Measurements from ENCODE around the gene SLC26A8.
A peak's percentile ranks its signal among the peaks of the same experiment; 100 is the strongest.
"Not testable (repeated sequence)": the region's sequence is repeated elsewhere in the genome, so short reads cannot be mapped to it uniquely, and the experiment has no call there.

SLC26A8 gene

DNA sequence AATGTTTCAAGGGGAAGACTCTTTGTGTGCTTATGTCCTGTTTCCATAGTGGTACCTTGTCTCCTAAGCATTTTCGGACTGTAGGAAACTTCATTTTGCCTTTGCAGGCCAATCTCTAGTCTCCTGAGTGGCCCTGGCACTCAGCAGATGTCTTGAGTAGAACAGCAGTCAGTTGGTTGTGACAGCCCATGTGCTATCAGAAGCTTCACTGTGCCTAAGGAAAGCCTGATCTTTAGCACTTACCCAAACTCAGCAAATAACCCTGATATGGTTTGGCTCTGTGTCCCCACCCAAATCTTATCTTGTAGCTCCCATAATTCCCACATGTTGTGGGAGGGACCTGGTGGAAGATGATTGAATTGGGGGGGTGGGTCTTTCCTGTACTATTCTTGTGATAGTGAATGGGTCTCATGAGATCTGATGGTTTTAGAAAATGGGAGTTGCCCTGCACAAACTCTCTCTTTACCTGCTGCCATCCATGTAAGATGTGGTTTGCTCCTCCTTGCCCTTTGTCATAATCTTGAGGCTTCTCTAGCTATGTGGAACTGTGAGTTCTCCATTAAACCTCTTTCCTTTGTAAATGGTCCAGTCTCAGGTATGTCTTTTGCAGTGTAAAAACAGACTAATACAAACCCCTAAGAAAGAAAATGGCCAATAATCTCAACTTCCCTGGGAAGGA, 87.6 kb downstream of the SLC26A8 start:
- DNase-seq = no peak

DNA sequence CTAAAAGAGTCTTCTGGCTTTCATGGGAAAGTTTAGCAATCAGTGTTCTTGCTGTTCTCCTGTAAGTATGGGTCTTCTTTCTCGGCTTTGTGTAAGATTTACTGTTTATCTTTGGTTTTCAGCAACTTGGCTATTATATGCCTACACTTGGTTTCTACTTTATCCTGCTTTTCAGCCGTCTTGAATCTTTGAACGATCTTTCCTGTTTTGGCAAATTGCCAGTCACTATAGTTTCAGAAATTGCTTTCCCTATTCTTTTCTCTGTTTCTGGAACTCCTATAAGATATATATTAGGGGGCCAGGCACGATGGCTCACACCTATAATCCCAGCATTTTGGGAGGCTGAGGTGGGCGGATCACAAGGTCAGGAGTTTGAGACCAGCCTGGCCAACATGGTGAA, 89.0 kb downstream of the SLC26A8 start:
- no peak for DNase-seq

DNA sequence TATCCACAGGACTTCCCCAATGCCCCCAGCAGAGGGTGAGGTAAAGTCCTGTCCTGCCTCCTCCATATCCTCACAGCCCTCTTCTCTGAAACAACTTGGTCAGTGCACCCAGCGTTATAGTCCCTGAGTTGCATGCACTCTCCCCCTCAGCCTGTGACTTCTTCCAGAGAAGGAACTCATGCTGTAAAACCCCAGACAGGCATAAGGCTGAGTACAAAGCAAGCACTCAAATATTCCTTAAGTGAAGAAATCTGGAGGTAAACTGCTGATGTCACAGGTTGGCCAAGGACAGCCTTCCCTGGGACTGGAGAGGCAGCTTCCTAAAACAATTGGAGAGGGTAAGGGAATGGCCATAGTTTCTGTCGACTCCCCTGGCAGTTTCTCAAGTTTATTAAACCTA, 90.6 kb downstream of the SLC26A8 start:
- DNase-seq = no peak

DNA sequence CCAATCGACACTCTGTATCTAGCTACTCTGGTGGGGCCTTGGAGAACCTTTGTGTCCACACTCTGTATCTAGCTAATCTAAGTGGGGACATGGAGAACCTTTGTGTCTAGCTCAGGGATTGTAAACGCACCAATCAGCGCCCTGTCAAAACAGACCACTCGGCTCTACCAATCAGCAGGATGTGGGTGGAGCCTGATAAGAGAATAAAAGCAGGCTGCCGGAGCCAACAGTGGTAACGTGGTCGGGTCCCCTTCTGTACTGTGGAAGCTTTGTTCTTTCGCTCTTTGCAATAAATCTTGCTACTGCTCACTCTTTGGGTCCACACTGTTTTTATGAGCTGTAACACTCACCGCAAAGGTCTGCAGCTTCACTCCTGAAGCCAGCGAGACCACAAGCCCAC, 92.6 kb downstream of the SLC26A8 start:
- not testable (repeated sequence) for DNase-seq

DNA sequence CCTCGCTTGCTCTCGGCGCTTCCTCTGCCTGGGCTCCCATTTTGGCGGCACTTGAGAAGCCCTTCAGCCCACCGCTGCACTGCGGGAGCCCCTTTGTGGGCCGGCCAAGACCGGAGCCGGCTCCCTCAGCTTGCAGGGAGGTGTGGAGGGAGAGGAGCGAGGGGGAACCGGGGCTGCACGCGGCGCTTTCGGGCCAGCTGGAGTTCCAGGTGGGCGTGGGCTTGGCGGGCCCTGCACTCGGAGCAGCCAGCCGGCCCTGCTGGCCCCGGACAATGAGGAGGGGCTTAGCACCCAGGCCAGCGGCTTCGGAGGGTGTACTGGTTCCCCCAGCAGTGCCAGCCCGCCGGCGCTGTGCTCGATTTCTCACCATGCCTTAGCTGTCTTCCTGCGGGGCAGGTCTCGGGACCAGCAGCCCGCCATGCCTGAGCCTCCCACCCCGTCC, 93.3 kb downstream of the SLC26A8 start:
- DNase-seq = peak; percentile 66

DNA sequence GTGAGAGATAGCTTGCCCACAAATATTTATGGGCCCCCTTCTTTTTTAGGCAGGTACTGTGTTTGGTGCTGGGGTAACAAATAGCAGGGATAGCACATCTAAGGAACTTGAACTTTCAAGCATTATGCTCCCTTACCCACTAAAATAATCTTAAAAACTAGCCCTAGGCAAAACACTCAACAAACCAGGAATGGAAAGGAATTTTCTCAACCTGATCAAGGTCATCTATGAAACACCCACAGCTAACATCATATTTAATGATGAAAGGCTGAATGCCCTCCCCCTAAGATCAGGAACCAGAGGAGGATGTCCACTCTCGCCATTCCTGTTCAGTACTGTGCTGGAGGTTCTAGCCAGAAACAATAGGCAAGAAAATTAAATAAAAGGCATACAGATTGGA, 94.8 kb downstream of the SLC26A8 start:
- DNase-seq = no peak

DNA sequence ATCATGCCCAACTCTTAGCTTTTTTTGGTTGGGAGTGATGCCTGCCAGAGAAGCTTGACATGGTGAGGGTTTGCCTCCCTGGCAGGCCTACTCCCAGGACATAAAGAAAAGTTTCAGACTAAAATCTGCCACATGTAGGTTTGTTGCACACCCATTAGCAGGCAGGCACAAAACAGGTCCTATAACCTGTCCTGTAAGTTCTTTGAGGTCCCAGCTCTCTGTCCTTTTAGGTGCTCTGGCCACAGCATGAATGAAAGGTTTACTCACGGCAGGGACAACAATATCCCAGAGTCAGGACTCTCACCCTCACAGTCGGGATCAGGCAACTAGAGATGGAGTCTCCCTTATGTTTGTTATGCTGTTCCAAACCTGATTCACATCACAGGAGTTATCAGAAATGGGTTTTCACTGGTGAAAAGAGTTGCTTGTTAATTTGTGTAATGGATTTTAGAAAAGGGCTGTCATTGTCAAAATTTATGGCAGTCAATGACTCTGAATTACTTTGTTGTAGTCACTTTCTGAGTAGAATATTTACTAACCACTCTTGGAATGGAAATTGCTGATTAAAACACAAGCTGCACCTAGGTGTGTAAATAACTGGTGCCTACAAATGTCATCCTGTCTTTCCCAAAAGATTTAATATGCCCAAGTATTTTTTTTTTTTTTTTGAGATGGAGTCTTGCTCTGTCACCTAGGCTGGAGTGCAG, 97.8 kb downstream of the SLC26A8 start:
- DNase-seq = peak; percentile 54

DNA sequence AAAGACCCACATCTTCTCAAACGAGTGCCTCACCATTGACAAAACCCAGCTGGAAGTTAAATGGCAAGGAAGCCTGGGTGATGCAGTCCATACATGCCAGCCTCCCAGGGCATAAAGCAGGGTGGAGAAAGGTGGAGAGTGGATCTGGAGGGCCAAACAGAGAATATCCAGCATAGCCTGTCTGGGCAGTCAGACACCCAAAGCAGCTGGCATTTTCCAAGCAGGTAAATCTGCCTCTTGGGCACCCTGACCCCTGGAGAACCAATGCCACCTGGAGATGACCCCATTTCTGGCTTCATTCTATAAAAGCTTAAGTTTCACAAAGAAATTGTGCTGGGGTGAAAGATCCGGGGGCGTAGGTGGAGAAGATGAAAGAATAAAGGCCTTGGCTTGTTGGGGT, 98.5 kb downstream of the SLC26A8 start:
- no peak for DNase-seq

DNA sequence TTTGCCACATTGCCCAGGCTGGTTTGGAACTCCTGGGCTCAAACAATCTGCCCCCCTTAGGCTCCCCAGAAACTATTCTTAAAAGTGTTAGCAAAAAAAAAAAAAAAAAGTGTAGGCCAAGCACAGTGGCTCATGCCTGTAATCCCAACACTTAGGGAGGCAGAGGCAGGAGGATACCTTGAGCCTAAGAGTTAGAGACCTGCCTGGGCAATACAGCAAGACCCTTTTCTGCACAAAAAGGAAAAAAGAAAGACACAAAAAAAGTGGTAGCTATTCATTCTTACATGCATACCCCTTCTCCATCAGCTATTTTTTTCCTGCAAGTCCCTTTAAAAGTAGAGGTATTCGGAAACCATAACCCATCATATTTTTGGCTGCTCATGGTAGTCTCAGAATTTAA, 100.3 kb downstream of the SLC26A8 start:
- DNase-seq = no peak

DNA sequence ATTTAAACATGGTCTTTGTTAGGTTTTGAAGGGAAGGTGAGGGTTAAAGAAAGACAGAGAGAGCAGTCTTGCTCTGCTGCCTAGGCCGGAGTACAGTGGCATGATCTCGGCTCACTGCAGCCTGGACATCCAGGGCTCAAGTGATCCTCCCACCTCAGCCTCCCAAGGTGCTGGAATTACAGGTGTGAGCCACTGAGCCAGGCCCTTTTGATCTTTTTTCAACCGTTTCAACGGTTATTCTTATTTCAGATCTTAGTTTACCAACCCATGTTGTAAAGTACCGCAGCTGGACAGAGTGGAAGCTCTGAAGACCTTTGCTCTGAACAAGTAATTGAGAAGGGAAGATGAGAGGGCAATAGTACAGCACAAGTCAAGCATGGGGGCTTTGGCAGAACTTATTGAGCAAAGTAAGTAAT, 102.3 kb downstream of the SLC26A8 start:
- DNase-seq = no peak

DNA sequence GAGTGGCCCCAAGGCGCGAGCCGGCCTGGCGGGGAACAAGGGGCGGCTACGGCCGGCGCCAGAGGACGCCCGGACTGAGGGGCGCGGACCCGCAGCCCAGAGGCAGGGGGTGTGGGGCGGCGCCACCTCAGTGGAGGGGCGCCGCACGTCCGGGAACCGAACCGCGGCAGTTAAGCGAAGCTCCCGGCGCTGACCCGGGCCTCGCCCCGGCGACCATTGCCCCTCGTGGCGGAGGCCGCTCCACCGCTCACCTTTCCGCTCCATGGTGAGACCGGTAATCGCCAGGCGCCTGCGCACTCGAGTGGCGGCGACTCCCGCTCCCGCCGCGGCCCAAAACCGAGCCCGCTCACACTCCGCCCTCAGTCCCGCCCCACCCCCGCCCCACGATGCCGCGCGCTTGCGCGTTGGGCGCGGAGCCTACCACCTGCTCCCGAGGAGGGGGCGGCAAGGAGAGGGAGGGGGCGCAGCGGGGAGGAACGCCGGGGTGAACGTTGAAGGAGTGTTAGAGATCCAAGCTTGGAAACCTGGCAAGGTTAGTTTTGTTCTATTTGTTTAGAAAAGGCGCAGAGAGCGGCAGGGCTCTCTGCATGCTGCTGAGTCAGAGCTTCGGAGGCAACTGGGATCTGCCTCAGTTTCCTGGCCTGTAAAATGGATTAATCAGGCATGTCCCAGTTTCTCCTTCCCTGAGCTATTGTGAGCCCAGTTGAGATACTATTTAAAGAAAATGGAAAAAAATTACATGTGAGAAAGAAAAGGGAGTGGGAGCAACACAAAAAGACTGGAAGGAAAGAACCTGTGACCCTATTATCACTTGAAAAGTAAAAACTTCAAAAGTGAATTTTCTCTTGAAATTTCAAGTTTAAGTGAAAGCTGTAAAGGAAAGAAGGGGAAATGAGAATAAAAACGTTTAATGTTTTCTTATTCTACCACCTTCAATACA, 103.4 kb downstream of the SLC26A8 start, which contains the start of gene SRPK1:
Gene SRPK1, minus strand, starts transcription at position 306 of the 940 bp plus-strand sequence. Its CDS starts 42 bp downstream, at position 264.
- DNase-seq = peak; percentile 96

DNA sequence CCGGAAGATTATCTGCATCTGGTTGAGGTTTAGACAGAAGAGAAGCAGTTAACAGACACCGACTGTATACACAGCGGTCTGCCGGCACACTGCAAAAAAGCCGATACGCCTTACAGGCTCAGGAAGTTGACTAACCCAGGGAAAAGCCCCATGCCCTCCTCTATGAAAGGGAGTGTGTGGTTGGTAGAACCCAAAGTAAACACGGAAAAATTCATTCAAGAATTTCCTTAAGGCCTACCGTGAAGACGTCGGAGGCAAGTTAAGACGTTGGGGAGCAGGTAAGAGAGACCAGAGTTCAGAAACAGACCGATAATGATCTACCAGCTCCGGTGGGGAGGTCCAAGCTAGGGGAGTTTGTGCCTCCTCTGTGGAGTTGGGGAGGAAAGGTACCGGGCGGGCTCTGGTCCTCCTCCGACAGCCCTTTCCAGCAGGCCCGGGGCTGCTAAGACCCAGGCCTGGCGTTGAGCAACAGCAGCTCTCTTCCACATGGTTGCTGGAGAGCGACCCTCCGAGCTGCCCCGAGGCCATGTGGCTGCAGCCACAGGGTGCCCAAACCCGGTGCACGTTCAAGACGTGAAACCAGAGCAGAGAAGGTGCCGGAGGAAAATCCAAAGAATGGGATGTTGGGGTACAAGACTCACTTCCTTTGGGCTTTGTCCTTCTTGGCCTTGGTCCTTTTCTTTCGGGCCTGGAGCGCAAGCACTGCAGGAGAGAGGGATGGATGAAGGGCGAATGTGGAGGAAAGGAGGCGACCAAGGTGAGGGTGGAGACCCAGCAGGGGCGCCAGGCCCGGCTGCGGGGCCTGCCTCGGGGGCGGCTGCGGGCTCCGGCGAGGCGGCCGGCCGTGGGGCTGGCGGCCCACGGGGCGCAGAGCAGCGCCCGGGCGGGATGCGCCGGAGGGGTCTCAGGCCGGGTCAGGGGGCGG, 104.4 kb downstream of the SLC26A8 start:
- DNase-seq = peak; percentile 82

DNA sequence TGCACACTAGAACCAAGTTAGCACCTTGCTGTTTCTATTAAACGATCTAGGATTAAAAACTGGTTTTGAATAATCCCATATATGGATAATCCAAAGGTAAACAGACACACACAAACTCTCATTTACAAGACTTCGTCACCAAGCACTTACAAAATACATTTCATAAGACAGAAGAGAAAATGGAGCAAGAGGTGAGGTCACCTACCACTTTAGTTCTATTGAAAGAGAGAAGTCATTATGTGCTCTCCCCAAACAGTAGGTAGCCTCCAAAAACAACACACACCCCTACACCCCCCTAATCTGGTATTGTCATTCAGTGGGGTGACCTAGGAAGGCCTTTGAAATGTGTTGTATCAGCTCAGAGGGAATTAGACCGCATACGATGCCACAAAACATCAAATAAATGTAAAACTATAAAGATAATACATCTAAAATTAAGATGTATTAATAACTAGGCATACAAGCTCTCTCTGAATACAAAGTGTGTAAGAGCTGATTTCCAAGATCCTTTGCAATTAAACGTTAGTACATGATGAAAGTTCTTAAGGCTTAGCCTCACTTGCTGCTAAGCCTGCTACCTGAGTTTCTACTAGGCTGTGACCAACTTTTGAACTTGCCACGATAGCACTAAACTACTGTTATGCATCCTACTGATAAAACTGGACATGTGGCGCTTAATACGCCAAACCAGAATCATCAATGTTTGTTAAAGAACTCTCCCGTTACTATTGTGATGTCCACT, 105.2 kb downstream of the SLC26A8 start:
- DNase-seq = no peak

DNA sequence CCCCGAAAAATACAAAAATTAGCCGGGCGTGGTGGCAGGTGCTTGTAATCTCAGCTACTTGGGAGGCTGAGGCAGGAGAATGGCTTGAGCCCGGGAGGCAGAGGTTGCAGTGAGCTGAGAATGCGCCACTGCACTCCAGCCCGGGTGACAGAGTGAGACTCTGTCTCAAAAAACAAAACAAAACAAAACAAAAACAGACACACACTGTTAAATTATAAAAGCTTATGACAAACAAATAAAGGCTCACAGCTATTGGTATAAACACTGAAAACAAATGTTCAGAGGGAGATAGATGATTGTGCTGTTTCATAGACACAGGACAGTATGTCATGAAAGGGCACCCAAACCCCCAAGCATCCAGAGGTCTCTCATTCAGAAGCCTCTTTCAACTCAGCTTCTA, 107.5 kb downstream of the SLC26A8 start:
- not testable (repeated sequence) for DNase-seq

DNA sequence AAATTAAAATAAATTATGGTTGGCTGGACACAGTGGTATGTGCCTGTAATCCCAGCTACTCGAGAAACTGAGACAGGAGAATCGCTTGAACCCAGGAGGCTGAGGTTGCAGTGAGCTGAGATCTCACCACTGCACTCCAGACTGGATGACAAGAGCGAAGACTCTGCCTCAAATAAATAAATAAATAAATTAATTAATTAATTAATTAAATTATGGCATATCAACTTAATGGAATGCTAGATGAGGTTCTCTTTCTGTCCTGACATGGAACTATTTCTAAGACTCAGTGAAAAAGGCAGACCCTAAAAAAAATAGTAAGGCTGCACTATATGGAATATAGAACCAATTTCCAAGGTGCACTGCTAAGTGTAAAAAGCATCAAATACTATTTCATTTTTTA, 108.4 kb downstream of the SLC26A8 start:
- no peak for DNase-seq

DNA sequence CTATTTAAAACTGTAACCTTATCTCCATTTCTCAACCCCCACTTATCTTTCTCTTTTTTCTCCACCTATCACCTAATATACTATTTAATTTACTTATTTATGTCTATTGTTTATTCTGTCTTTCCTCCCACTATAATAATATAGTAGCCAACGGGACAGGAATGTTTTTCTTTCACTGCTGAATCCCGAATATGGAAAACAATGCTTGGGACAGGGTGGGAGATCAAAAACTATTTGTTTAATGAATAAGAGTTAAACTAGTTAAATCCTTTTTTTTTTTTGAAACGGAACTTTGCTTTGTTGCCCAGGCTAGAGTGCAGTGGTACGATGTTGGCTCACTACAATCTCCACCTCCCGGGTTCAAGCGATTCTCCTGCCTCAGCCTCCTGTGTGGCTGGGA, 109.9 kb downstream of the SLC26A8 start:
- no peak for DNase-seq

DNA sequence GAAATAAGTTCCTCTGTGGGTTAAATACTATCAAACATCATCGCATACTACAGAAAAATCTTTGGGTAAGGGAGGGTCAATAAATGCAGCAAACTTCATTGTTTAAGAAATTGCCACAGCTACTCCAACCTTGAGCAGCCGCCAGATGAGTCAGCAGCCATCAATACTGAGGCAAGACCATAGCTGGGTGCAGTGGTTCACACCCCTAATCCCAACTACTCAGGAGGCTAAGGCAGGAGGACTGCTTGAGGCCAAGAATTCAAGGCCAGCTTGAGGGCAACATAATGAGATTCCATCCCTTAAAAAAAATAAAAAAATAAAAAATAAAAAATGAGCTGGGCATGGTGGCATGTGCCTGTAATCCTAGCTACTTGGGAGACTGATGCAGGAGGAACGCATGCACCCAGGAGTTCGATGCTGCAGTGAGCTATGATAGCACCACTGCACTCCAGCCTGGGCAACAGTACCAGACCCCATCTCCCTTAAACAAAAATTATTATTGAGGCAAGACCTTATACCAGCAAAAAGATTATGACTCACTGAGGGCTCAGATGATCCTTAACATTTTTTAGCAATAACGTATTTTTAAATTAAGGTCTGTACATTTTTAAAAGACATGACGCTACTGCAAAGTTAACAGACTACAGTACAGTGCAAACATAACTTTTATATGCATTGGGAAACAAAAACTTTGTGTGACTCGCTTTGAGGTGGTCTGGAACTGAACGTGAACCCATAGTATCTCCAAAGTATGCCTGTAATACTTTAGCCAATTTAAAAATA, 112.4 kb downstream of the SLC26A8 start:
- DNase-seq = no peak

DNA sequence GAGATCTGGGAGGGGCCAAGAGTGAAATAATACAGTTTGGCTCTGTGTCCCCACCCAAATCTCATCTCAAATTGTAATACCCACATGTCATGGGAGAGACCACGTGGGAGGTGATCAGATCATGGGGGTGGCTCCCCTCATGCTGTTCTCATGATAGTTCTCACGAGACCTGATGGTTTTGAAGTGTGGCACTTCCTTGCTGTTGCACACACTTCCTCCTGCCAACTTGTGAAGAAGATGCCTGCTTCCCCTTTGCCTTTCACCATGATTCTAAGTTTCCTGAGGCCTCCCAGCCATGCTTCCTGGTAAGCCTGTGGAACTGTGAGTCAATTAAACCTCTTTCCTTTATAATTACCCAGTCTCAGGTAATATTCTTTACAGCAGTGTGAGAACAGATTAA, 114.9 kb downstream of the SLC26A8 start:
- DNase-seq = not testable (repeated sequence)

DNA sequence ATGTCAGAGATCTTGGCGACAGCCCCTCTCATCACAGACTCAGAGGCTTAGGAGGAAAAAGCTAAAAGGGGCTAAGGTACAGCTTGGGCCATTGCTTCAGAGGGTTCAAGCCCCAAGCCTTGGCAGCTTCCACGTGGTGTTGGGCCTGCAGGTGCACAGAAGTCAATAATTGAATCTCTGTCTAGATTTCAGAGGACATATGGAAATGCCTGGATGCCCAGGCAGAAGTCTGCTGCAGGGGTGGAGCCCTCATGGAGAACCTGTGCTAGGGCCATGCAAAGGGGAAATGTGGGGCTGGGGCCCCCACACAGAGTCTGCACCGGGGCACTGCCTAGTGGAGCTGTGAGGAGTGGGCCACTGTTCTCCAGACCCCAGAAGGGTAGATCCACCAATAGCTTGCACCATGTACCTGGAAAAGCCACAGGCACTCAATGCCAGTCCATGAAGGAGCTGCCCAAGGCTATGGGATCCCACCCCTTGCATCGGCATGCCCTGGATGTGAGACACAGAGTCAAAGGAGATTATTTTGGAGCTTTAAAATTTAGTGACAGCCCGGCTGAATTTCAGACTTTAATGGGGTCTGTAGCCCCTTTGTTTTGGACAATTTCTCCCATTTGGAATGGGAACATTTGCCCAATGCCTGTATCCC, 115.6 kb downstream of the SLC26A8 start:
- DNase-seq = not testable (repeated sequence)

DNA sequence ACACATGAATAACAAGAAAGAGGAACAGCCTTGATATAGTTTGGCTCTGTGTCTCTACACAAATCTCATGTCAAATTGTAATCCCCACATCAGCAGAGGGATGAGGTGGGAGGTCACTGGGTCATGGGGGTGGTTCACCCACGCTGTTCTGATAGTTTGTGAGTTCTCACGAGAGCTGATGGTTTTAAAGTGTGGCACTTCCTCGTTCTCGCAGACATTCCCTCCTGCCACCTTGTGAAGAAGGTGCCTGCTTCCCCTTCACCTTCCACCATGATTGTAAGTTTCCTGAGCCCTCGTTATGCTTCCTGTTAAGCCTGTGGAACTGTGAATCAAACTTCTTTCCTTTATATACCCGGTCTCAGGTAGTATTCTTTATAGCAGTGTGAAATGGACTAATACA, 116.7 kb downstream of the SLC26A8 start:
- no peak for DNase-seq
